GM21515 (cell line): Measurements from ENCODE around the gene PRKAG2.

Experiments used
- ATAC-seq: cut with Tn5 transposase; IDR thresholded peaks from one replicate; pipeline ENCODE4 v1.9.1; 2021; ENCODE audit not compliant: unreplicated experiment

PRKAG2 gene

GRCh38 chr7:151900986-151901621 lies 24.2 kb upstream of the PRKAG2 start:
- no peak for ATAC-seq

GRCh38 chr7:151900591-151900985 lies 23.7 kb upstream of the PRKAG2 start:
- no peak for ATAC-seq

- no peak for ATAC-seq
Observed at GRCh38 chr7:151899513-151900360, 22.8 kb upstream of the PRKAG2 start.

GRCh38 chr7:151897951-151898686 lies 21.2 kb upstream of the PRKAG2 start:
- no peak for ATAC-seq

- ATAC-seq: no peak
Observed at GRCh38 chr7:151897161-151897731, 20.3 kb upstream of the PRKAG2 start.

GRCh38 chr7:151896486-151896885 lies 19.6 kb upstream of the PRKAG2 start:
- no peak for ATAC-seq

GRCh38 chr7:151896086-151896485 lies 19.2 kb upstream of the PRKAG2 start:
- ATAC-seq: no peak

- ATAC-seq: no peak
Observed at GRCh38 chr7:151895631-151896031, 18.7 kb upstream of the PRKAG2 start.

- no peak for ATAC-seq
Observed at GRCh38 chr7:151895008-151895630, 18.2 kb upstream of the PRKAG2 start.

- ATAC-seq: no peak
Observed at GRCh38 chr7:151894111-151895007, 17.4 kb upstream of the PRKAG2 start.

- ATAC-seq: no peak
Observed at GRCh38 chr7:151893405-151893923, 16.5 kb upstream of the PRKAG2 start.

GRCh38 chr7:151891753-151892152 lies 14.8 kb upstream of the PRKAG2 start:
- no peak for ATAC-seq

- ATAC-seq: no peak
Observed at GRCh38 chr7:151891182-151891581, 14.3 kb upstream of the PRKAG2 start.

- no peak for ATAC-seq
Observed at GRCh38 chr7:151890355-151891004, 13.6 kb upstream of the PRKAG2 start.

- no peak for ATAC-seq
Observed at GRCh38 chr7:151889406-151890354, 12.8 kb upstream of the PRKAG2 start.

- no peak for ATAC-seq
Observed at GRCh38 chr7:151888079-151889067, 11.5 kb upstream of the PRKAG2 start.

- ATAC-seq: no peak
Observed at GRCh38 chr7:151886783-151887182, 9.9 kb upstream of the PRKAG2 start.
